ENCODE measurements around the gene CDH11.

Gene CDH11

GRCh38 chr16:64933885-64934284 is 188.0 kb downstream of the CDH11 start:
- DNase-seq, result no peak
- no peaks in the 10 kb centered on the region for H3K27me3 ChIP-seq (replicated peaks; ENCODE audit: insufficient read depth, low read length)
- H3K9ac ChIP-seq (ENCODE audit: low read length), result no peak overlapping the region
- H3K9me3 ChIP-seq (replicated peaks; ENCODE audit: insufficient read depth, low read length), result no peaks in the 10 kb centered on the region
- H3F3A ChIP-seq (ENCODE audit: insufficient read depth, low read length), result no peaks in the 10 kb centered on the region
- H2AFZ ChIP-seq (ENCODE audit: low read length), result no peak overlapping the region
- no peaks in the 10 kb centered on the region for H4K20me1 ChIP-seq (ENCODE audit: insufficient read depth, low read length)
- H3K79me2 ChIP-seq (ENCODE audit: low read length), result no peaks in the 10 kb centered on the region
- no peak overlapping the region for H3K4me3 ChIP-seq (ENCODE audit: low read length)
- no peaks in the 10 kb centered on the region for H3K36me3 ChIP-seq (replicated peaks; ENCODE audit: insufficient read depth, low read length)
- H3K4me2 ChIP-seq (ENCODE audit: low read depth, low read length), result no peak overlapping the region
- H3K4me1 ChIP-seq (ENCODE audit: low read length), result no peaks in the 10 kb centered on the region
- TF ChIP-seq EZH2phosphoT487 (IDR thresholded peaks at IDR 0.05; ENCODE audit: low read length) (no peak), CTCF (IDR thresholded peaks at IDR 0.05; ENCODE audit: low read length) (no peak), EZH2 (optimal IDR thresholded peaks at IDR 0.05; ENCODE audit: low read depth, low read length) (no peak)
- H3K9me2 ChIP-seq (replicated peaks; ENCODE audit: insufficient read depth, low read length), result no peaks in the 10 kb centered on the region
- H3K27ac ChIP-seq (ENCODE audit: low read length), result no peak overlapping the region

- no peak overlapping the region for H3K27ac ChIP-seq (ENCODE audit: low read length)
- H3K36me3 ChIP-seq (replicated peaks; ENCODE audit: insufficient read depth, low read length), result no peaks in the 10 kb centered on the region
- H2AFZ ChIP-seq (ENCODE audit: low read length), result no peak overlapping the region
- no peak for DNase-seq
- no peaks in the 10 kb centered on the region for H3K27me3 ChIP-seq (replicated peaks; ENCODE audit: insufficient read depth, low read length)
- no peaks in the 10 kb centered on the region for H3K79me2 ChIP-seq (ENCODE audit: low read length)
- no peak overlapping the region for H3K9ac ChIP-seq (ENCODE audit: low read length)
- no peaks in the 10 kb centered on the region for H3F3A ChIP-seq (ENCODE audit: insufficient read depth, low read length)
- H3K4me2 ChIP-seq (ENCODE audit: low read depth, low read length), result no peak overlapping the region
- no peak overlapping the region for H3K4me3 ChIP-seq (ENCODE audit: low read length)
- no peak for TF ChIP-seq EZH2 (optimal IDR thresholded peaks at IDR 0.05; ENCODE audit: low read depth, low read length)
- TF ChIP-seq CTCF (IDR thresholded peaks at IDR 0.05; ENCODE audit: low read length), result no peak
- TF ChIP-seq EZH2phosphoT487 (IDR thresholded peaks at IDR 0.05; ENCODE audit: low read length), result no peak
- H3K9me3 ChIP-seq (replicated peaks; ENCODE audit: insufficient read depth, low read length), result no peaks in the 10 kb centered on the region
- no peaks in the 10 kb centered on the region for H4K20me1 ChIP-seq (ENCODE audit: insufficient read depth, low read length)
- no peaks in the 10 kb centered on the region for H3K4me1 ChIP-seq (ENCODE audit: low read length)
- no peaks in the 10 kb centered on the region; the same call in 1 of the 2 replicates for H3K9me2 ChIP-seq (replicated peaks; ENCODE audit: insufficient read depth, low read length)
These were observed 195.4 kb downstream of the CDH11 start for GRCh38 chr16:64926476-64926875.

- Histone ChIP-seq H3F3A (ENCODE audit: insufficient read depth, low read length) (no peaks in the 10 kb centered on the region), H3K36me3 (replicated peaks; ENCODE audit: insufficient read depth, low read length) (no peaks in the 10 kb centered on the region), H3K4me3 (ENCODE audit: low read length) (no peak overlapping the region), H3K9ac (ENCODE audit: low read length) (no peak overlapping the region), H3K9me3 (replicated peaks; ENCODE audit: insufficient read depth, low read length) (no peaks in the 10 kb centered on the region), H2AFZ (ENCODE audit: low read length) (no peak overlapping the region), H3K9me2 (replicated peaks; ENCODE audit: insufficient read depth, low read length) (no peaks in the 10 kb centered on the region; the same call in 1 of the 2 replicates), H3K4me2 (ENCODE audit: low read depth, low read length) (no peak overlapping the region), H3K79me2 (ENCODE audit: low read length) (no peaks in the 10 kb centered on the region), H3K4me1 (ENCODE audit: low read length) (no peaks in the 10 kb centered on the region), H3K27ac (ENCODE audit: low read length) (no peak overlapping the region), H3K27me3 (replicated peaks; ENCODE audit: insufficient read depth, low read length) (no peaks in the 10 kb centered on the region), H4K20me1 (ENCODE audit: insufficient read depth, low read length) (no peaks in the 10 kb centered on the region)
- no peak for TF ChIP-seq EZH2phosphoT487 (IDR thresholded peaks at IDR 0.05; ENCODE audit: low read length)
- TF ChIP-seq EZH2 (optimal IDR thresholded peaks at IDR 0.05; ENCODE audit: low read depth, low read length), result no peak
- no peak for TF ChIP-seq CTCF (IDR thresholded peaks at IDR 0.05; ENCODE audit: low read length)
- no peak for DNase-seq
These were observed 196.7 kb downstream of the CDH11 start for GRCh38 chr16:64925166-64925565.
